Prostate gland (tissue), 2 donors: ENCODE data around the gene XPA.

Experiments used
- POLR2A ChIP-seq: fragments of 450-650 bp; IDR thresholded peaks from one replicate; pipeline ENCODE4 v1.6.1; 2016; ENCODE audit warnings: antibody characterized with exemption, mild to moderate bottlenecking
- POLR2AphosphoS5 ChIP-seq: sonication (generic); formaldehyde crosslinking; IDR thresholded peaks from one replicate; pipeline ENCODE4 v1.6.1; 2017; ENCODE audit warnings: antibody characterized with exemption
- TF ChIP-seq, protein P1 (sequence below), 4 experiments: fragments of 200-600 bp in 2 of 4; fragments of 450-650 bp in 2 of 4; sonication (generic) in 2 of 4; IDR thresholded peaks; 1 replicate in 3 of 4; 2 replicates in 1 of 4; pipeline ENCODE4 v1.5.1; 2016 to 2019; ENCODE audit warnings: antibody characterized with exemption in 4 of 4, mild to moderate bottlenecking in 2 of 4, moderate library complexity in 2 of 4

DNA sequence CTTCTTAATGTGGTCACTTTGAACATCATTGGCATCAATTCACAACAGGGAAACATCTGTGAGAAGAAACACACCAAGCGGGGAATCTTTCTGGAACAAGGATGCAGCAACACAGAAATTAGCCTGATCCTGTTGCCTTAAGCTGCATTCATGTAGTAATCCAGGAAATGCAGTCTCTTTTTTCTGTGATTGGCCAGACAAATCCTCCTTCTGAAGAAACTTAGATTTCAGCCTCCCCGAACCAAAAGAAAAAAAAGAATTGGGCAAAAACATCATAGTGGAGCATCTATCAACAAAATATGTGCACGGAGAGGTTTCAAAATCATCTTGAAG, 7.2 kb upstream of the XPA start:
- no peak for TF ChIP-seq POLR2AphosphoS5
- no peak for TF ChIP-seq POLR2A
- TF ChIP-seq, protein P1, sequence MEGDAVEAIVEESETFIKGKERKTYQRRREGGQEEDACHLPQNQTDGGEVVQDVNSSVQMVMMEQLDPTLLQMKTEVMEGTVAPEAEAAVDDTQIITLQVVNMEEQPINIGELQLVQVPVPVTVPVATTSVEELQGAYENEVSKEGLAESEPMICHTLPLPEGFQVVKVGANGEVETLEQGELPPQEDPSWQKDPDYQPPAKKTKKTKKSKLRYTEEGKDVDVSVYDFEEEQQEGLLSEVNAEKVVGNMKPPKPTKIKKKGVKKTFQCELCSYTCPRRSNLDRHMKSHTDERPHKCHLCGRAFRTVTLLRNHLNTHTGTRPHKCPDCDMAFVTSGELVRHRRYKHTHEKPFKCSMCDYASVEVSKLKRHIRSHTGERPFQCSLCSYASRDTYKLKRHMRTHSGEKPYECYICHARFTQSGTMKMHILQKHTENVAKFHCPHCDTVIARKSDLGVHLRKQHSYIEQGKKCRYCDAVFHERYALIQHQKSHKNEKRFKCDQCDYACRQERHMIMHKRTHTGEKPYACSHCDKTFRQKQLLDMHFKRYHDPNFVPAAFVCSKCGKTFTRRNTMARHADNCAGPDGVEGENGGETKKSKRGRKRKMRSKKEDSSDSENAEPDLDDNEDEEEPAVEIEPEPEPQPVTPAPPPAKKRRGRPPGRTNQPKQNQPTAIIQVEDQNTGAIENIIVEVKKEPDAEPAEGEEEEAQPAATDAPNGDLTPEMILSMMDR (IDR thresholded peaks at IDR 0.05) = no peak
